ENCODE results near the gene HNRNPUL1.

DNA sequence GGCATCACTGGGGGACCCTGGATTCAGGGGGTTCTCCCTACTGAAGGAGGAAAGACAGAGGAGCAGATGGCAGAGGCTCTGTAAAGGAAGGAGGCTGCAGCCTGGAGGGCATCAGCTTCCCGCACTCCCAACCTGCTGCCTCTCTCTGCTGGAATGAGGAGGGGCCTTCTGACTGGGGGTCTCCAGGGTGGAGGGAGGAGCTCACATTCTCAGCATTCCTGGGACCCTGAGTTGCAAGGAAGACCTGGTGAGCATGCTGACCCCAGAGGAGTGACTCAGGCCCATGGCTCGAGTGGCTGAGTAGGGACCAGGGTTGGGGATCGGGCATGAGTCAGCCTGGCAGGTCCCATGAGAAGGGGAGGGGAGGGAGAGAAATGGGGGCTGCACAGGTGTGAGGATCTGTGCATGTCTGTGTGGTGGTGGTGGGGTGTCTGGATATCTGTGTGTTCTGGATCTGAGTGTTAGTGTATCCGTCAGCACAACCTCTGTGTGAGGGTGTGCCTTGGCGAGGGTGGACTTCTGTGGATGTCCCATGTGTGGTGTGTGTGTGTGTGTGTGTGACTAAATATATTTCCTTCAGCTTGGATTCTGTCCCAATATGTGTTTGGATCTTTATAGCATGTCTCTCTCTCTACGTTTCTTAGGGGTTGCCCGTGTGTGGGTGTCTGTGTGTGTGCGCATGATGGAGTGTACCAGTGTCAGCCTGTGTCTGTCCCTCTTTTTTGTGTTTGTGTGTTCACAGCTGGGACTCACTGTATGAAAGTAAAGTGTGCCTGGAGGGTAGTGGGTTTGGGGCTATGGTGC lies 40.5 kb upstream of the HNRNPUL1 start:
- no peak for TF ChIP-seq EZH2 (IDR thresholded peaks at IDR 0.05)
- TF ChIP-seq POLR2AphosphoS5 (IDR thresholded peaks at IDR 0.05; ENCODE audit: borderline replicate concordance, low read depth, low read length), result no peak
